Uterus (tissue), 4 donors: ENCODE results near the gene S100A7. TPM values are rescaled to one million over a fixed set of nuclear protein-coding genes. Genes with fewer than 3 reads are reported as not detected.

Experiments
- DNase-seq, 2 donors: peaks; one replicate each; pipeline ENCODE4 v3.0.0-alpha.2; 2019 to 2020
- H3K27ac ChIP-seq, 2 donors: fragments of 200-600 bp; sonication (generic); 1 replicate in 1 of 2; 2 replicates in 1 of 2; pipeline ENCODE4 v1.5.1; 2016 to 2018
- H3K27me3 ChIP-seq, 2 donors: fragments of 200-600 bp; sonication (generic); one replicate each; pipeline ENCODE4 v1.5.1; 2018 to 2019; ENCODE audit warnings: control low read depth in 1 of 2
- H3K36me3 ChIP-seq, 2 donors: fragments of 200-600 bp; sonication (generic); one replicate each; pipeline ENCODE4 v1.5.1; 2019; ENCODE audit warnings: control low read depth in 1 of 2
- H3K4me1 ChIP-seq, 2 donors: fragments of 200-600 bp; sonication (generic); one replicate each; pipeline ENCODE4 v1.5.1; 2018 to 2019; ENCODE audit warnings: control low read depth in 1 of 2
- H3K4me3 ChIP-seq, 2 donors: fragments of 200-600 bp; sonication (generic); 1 replicate in 1 of 2; 2 replicates in 1 of 2; pipeline ENCODE4 v1.5.1; 2018 to 2019; ENCODE audit warnings: mild to moderate bottlenecking in 1 of 2
- H3K9me3 ChIP-seq, 2 donors: fragments of 200-600 bp; sonication (generic); one replicate each; pipeline ENCODE4 v1.5.1; 2019; ENCODE audit warnings: control low read depth in 1 of 2
- POLR2A ChIP-seq, 2 donors: fragments of 450-650 bp; IDR thresholded peaks; one replicate each; pipeline ENCODE4 v1.6.1; 2016; ENCODE audit warnings: antibody characterized with exemption in 2 of 2, mild to moderate bottlenecking in 1 of 2, moderate library complexity in 1 of 2
- intact Hi-C: fragments of 100-400 bp; cut with DNase I; formaldehyde crosslinking; loops from one replicate; pipeline ENCODE4 v1.15.1; 2023; ENCODE audit warnings: low total_unique reads
- total RNA-seq, 4 donors: library from RNA; depleted of rRNA in 3 of 4; stranded (reverse); fragments of >200 nt in 3 of 4; gene quantifications; one replicate each; pipeline versions ENCODE4 v1.1.0 to v1.2.4, GENCODE V29; 2014 to 2023
- TF ChIP-seq, protein P1 (sequence below), 4 experiments: fragments of 200-600 bp in 2 of 4; fragments of 450-650 bp in 2 of 4; sonication (generic) in 2 of 4; IDR thresholded peaks; one replicate each; pipeline ENCODE4 v1.5.1; 2016 to 2019; ENCODE audit warnings: antibody characterized with exemption in 4 of 4, mild to moderate bottlenecking in 2 of 4, moderate library complexity in 1 of 4
- donor health status: DM: yes; HTN: yes; CAD: no.

S100A7 gene
- 1 to 10 TPM in 1 of 4 donors, not detected in 3; 3.5 TPM for total RNA-seq

DNA sequence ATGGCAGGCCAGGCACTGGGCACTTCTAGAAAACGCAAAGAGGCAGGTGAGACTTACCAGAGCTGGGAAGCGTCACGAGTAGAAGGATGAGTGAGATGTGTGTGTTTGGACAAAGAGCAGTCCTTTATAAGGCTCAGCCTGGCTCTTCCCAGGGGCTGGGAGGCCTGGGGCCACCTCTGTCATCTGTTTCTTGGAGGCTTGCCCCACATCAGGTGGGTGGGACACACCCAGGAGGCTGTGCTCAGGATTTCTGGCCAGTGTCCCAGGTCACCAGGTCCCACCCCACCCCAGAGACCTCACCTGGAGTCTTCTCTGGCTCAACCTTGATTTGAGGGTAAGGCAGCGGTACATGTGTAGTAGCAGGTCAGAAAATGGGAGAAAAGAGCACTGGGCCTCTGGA lies at the start of gene S100A7:
Gene S100A7 (minus strand): TSS at position 101 of the 400 bp plus-strand sequence. CDS start 1,638 bp downstream, outside the sequence.
- intact Hi-C loops = no loop called here

DNA sequence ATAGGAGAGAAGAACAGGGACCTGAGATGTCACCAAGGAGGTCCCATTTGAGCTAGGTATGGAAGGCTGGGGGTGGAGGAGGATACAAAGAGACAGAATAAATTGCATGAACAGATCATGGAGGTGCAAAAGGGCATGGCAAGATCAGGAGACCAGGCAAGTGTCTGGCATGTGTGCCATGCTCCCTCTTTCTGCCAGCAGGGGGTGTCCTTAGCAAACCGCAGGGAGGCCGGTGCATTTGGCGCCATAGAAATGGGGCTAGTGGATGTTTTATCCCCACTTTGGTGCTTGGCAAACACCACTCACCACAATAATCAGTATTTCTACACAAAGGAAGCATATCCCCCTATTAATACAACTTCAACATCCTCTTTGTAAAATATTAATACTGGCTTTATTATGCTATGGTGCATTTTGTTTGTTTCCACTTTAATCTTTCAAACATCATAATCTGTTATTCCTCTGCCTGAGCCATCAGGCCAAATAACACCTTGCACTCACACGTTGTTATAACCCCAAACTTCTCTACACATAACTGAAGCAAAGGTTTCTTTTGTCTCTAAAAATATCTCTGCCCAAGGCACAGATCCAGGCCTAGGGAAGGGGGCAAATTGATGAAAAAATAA lies 49.4 kb upstream of the S100A7 start:
- Histone ChIP-seq H3K9me3 (no peaks in the 10 kb centered on the region), H3K4me3 (no peak overlapping the region), H3K27ac (peak overlapping the region; percentile 84 to 92), H3K27me3 (no peaks in the 10 kb centered on the region), H3K36me3 (no peaks in the 10 kb centered on the region), H3K4me1 (peaks cover 8 to 23% of the 10 kb centered on the region in 2 donors)
- DNase-seq = no peak
- TF ChIP-seq POLR2A (IDR thresholded peaks at IDR 0.05) = no peak
- TF ChIP-seq, protein P1, sequence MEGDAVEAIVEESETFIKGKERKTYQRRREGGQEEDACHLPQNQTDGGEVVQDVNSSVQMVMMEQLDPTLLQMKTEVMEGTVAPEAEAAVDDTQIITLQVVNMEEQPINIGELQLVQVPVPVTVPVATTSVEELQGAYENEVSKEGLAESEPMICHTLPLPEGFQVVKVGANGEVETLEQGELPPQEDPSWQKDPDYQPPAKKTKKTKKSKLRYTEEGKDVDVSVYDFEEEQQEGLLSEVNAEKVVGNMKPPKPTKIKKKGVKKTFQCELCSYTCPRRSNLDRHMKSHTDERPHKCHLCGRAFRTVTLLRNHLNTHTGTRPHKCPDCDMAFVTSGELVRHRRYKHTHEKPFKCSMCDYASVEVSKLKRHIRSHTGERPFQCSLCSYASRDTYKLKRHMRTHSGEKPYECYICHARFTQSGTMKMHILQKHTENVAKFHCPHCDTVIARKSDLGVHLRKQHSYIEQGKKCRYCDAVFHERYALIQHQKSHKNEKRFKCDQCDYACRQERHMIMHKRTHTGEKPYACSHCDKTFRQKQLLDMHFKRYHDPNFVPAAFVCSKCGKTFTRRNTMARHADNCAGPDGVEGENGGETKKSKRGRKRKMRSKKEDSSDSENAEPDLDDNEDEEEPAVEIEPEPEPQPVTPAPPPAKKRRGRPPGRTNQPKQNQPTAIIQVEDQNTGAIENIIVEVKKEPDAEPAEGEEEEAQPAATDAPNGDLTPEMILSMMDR (IDR thresholded peaks at IDR 0.05) = peak in 2 of 4 experiments; percentile 20 to 22
- intact Hi-C loops = loop anchor here (1.0 kb wide), 1 partner anchor 58 kb away; no protein-coding TSS in a partner anchor

More for the DNA sequence above, at the start of gene S100A7:
- TF ChIP-seq POLR2A (IDR thresholded peaks at IDR 0.05) = no peak
- TF ChIP-seq, protein P1 (IDR thresholded peaks at IDR 0.05) = no peak
- Histone ChIP-seq H3K27me3 (no peaks in the 10 kb centered on the region), H3K4me3 (no peak within 1 kb of the TSS), H3K4me1 (no peaks in the 10 kb centered on the region), H3K36me3 (no peaks in the 10 kb centered on the region), H3K9me3 (no peaks in the 10 kb centered on the region), H3K27ac (no peak within 1 kb of the TSS)
- DNase-seq = no peak

DNA sequence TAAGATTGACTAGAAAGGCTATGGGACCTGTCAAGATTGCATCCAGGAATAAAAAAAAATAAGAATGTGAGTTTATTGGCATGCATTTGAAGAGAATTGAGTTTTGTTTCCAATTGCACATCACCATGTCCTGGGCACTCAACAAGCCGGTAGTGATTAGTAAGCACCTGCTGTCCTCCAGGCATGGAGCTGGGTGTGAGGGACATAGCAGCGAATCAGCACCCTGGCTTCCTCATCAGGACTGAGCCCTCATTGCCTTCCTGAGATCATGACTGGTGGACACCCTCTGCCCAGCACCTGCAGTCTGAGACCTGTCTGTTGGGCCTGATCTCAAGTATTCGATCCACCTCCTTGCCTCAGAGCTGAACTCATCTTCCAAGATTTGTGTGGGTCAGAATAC lies 48.6 kb upstream of the S100A7 start:
- intact Hi-C loops = no loop called here
- Histone ChIP-seq H3K36me3 (no peaks in the 10 kb centered on the region), H3K4me1 (peaks cover 8 to 23% of the 10 kb centered on the region in 2 donors), H3K27ac (peak overlapping the region; percentile 84 to 92), H3K4me3 (no peak overlapping the region), H3K9me3 (no peaks in the 10 kb centered on the region), H3K27me3 (no peaks in the 10 kb centered on the region)
- TF ChIP-seq, protein P1 (IDR thresholded peaks at IDR 0.05) = no peak
- no peak for TF ChIP-seq POLR2A (IDR thresholded peaks at IDR 0.05)
- DNase-seq = no peak

DNA sequence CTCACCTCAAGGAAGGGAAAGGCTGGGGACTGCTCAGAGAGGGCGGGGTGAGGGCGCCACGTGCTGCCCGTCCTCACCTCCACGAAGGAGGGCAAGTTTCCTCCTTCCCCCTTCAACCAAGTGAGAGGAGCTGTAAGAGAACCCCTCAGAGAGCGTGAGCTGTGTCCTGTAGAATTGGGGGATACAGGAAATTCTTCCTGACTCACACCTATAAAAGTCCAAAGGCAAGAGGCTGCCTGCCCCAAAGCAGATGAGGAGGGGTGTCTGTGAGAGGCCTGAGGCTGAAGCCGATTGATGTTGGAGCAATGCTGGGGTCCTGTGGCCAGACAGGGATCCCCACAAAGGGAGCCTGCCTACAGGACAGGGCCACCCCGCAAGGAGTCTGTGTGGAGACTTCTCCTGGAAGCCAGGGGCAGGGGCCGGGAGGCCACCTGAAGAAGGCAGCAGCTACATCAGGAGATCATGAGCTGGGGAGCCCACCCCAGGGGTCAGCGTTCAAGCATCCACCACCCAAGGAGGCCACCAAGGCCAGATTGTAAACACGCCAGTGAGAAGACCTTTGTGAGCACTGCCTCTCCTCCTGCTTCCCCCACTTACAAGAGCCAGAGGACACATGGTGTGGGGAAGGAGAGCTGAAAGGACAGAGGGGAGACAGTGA lies 47.6 kb upstream of the S100A7 start:
- no peak for DNase-seq
- H3K27me3 ChIP-seq = no peaks in the 10 kb centered on the region
- no peak overlapping the region for H3K4me3 ChIP-seq
- TF ChIP-seq, protein P1 (IDR thresholded peaks at IDR 0.05) = no peak
- no peak for TF ChIP-seq POLR2A (IDR thresholded peaks at IDR 0.05)
- no peaks in the 10 kb centered on the region for H3K9me3 ChIP-seq
- peaks cover 8 to 23% of the 10 kb centered on the region in 2 donors for H3K4me1 ChIP-seq
- intact Hi-C loops = no loop called here
- no peaks in the 10 kb centered on the region for H3K36me3 ChIP-seq
- H3K27ac ChIP-seq = peak overlapping the region; percentile 84 to 92

DNA sequence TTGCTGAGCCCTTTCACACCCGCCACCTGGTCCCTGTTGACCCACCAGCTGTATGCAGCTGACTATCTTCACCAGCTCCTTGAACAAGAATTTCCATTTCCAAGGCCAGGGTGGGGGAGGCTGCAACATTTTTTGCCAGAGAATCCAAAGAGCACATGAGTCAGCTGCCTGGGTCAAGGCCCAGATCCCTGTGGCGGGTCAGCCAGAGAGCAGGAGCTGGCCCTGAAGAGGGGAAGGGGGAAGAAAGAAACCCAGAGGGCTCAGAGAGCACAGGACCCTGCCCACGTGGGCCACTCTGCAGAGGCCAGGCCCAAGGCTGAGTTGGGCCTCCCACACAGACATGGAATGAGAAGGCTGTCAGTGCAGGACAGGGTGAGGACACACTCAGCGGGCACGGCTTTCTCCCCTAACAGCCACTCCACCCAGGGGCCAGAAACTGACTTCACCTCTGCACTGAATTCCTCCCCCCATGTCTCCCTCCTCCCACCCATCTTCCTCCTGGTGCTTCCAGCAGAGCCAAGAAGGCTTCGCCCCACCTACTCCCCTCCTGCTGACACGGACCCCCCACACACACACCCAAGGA lies 46.5 kb upstream of the S100A7 start:
- H3K27ac ChIP-seq = peak overlapping the region; percentile 84 to 92
- intact Hi-C loops = no loop called here
- H3K27me3 ChIP-seq = no peaks in the 10 kb centered on the region
- TF ChIP-seq, protein P1 (IDR thresholded peaks at IDR 0.05) = peak in 1 of 4 experiments; percentile 11
- peak in 1 of 2 donors; percentile 12 for TF ChIP-seq POLR2A (IDR thresholded peaks at IDR 0.05)
- H3K9me3 ChIP-seq = no peaks in the 10 kb centered on the region
- H3K4me1 ChIP-seq = peaks cover 8 to 23% of the 10 kb centered on the region in 2 donors
- H3K4me3 ChIP-seq = peak overlapping the region in 1 of 2 donors; percentile 2
- peak; percentile 94 to 96 for DNase-seq
- no peaks in the 10 kb centered on the region for H3K36me3 ChIP-seq
